ENCODE results near the gene NINJ2. TPM values are rescaled to one million over a fixed set of nuclear protein-coding genes. Genes with fewer than 3 reads are reported as not detected.

Gene NINJ2
- total RNA-seq, 4 donors from 2014 or later = 0.49 to 7.2 (median 2.0) TPM

DNA sequence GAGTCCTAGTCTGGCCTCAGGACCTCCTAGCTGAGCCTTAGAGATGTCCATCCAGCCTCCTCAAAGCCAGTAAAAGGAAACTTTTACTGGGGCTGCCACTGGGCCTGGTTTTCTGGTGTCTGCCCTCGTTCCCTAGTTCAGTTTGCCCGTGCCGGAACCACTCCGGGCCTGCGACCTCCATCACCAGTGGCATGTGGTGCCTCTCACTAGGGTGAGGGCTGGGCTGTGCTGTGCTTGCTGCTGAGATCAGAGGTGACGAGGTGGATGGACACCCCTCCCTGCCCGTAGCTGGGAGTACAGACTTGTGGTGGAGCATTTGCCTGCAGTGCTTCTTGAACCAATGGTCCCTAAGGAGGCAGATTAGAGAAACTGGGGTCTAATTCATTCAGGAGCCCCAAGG lies 127.8 kb downstream of the NINJ2 start:
- WGBS, 2 donors = 90 to 96% methylated on average over 2 to 5 of the region's 7 CpGs

DNA sequence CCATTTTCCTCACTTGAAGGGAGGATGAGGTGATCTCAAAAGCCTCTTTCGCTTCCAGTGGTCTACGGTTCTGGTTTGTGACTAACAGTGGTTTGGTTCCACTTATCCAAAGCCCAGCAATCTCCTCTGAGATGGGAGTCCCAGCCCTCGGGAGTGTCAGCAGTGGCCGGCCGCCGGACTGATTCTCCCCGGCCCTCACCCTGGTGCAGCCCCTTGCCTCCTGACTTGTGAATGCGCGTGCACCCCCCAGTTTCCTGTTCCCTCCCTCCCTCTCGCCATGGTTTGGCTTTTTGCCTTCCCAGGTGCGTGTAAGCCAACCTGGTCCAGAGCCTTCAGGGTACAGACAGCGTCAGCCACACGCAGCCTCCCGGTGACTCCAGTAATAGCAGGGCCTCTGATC lies 129.0 kb downstream of the NINJ2 start:
- Histone ChIP-seq H3K27me3 (no peaks in the 10 kb centered on the region), H3K36me3 (no peaks in the 10 kb centered on the region), H3K4me1 (peaks cover 0 to 11% of the 10 kb centered on the region in 2 donors), H3K9me3 (no peaks in the 10 kb centered on the region), H3K27ac (no peak overlapping the region), H3K4me3 (replicated peaks in 1 of 3) (no peak overlapping the region)
- intact Hi-C loops (cut with DNase I) = no loop called here
- WGBS, 2 donors = 92 to 94% methylated on average over 14 of the region's 14 CpGs
- no peak for DNase-seq
- TF ChIP-seq POLR2A (IDR thresholded peaks at IDR 0.05) = no peak
- TF ChIP-seq, protein P1, sequence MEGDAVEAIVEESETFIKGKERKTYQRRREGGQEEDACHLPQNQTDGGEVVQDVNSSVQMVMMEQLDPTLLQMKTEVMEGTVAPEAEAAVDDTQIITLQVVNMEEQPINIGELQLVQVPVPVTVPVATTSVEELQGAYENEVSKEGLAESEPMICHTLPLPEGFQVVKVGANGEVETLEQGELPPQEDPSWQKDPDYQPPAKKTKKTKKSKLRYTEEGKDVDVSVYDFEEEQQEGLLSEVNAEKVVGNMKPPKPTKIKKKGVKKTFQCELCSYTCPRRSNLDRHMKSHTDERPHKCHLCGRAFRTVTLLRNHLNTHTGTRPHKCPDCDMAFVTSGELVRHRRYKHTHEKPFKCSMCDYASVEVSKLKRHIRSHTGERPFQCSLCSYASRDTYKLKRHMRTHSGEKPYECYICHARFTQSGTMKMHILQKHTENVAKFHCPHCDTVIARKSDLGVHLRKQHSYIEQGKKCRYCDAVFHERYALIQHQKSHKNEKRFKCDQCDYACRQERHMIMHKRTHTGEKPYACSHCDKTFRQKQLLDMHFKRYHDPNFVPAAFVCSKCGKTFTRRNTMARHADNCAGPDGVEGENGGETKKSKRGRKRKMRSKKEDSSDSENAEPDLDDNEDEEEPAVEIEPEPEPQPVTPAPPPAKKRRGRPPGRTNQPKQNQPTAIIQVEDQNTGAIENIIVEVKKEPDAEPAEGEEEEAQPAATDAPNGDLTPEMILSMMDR (IDR thresholded peaks at IDR 0.05) = no peak

More for the DNA sequence above, 127.8 kb downstream of the NINJ2 start:
- no peaks in the 10 kb centered on the region for H3K36me3 ChIP-seq
- DNase-seq = no peak
- no peak overlapping the region for H3K4me3 ChIP-seq (replicated peaks in 1 of 3)
- H3K27me3 ChIP-seq = no peaks in the 10 kb centered on the region
- no peak overlapping the region for H3K27ac ChIP-seq
- no peak for TF ChIP-seq POLR2A (IDR thresholded peaks at IDR 0.05)
- TF ChIP-seq, protein P1 (IDR thresholded peaks at IDR 0.05) = no peak
- H3K9me3 ChIP-seq = no peaks in the 10 kb centered on the region
- intact Hi-C loops (cut with DNase I) = no loop called here
- H3K4me1 ChIP-seq = peaks cover 0 to 11% of the 10 kb centered on the region in 2 donors

DNA sequence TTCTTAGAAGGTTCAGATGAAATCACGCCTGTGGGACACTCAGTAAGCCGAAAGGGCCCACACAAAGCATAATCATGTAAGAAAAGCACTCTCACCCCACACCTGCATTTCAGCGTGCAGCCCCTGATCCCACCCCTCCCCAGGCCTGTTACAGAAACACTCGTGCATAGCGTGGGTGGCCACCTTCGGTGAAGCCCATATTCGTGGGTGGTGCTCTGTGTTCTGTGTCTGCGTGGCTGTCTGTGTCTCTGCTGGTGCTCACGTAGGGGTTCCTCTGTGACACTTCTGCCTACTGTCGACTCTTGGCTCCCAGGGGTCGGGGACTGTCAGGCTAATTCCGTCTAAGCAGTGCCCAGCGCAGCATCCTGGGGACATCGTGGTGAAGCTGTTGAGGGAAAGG lies 129.5 kb downstream of the NINJ2 start:
- no peaks in the 10 kb centered on the region for H3K36me3 ChIP-seq
- no peaks in the 10 kb centered on the region for H3K9me3 ChIP-seq
- 92 to 94% methylated on average over 14 of the region's 14 CpGs for WGBS, 2 donors
- no peaks in the 10 kb centered on the region for H3K27me3 ChIP-seq
- no peak for DNase-seq
- TF ChIP-seq POLR2A (IDR thresholded peaks at IDR 0.05) = no peak
- TF ChIP-seq, protein P1 (IDR thresholded peaks at IDR 0.05) = no peak
- intact Hi-C loops (cut with DNase I) = no loop called here
- H3K4me1 ChIP-seq = peaks cover 0 to 7% of the 10 kb centered on the region in 2 donors
- no peak overlapping the region for H3K27ac ChIP-seq
- H3K4me3 ChIP-seq (replicated peaks in 1 of 3) = no peak overlapping the region

DNA sequence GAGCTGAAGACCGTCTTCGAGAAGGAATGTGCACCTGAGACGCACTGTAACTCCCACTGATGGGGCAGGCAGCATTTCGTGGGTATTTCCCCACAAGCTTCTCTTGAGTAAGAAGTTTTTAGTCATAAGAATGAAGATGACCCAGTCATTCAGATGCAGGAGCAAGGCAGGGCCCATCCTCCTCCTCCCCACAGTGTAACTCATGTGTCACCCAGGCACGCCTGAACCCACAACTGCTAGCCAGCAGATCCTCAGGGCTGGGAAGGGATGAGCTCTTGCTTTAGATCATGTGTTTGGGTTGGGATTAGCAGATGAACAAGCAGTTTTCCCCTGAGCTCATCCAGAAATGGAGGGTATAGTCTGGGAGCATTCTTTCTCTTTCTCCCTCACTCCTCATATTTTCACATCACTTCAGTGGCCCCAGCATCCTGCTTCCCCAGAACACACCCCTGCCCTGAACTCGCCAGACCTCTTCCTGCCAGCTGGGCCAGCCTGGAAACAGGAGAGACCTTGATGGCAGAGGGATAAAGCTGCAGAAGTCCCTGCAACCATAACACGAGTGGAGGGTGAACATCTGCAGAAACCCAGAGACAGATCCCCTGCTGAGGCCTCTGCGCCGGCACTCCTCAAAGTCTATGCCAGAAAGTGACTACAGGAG lies 130.2 kb downstream of the NINJ2 start:
- no peaks in the 10 kb centered on the region for H3K36me3 ChIP-seq
- intact Hi-C loops (cut with DNase I) = no loop called here
- H3K27me3 ChIP-seq = no peaks in the 10 kb centered on the region
- H3K4me3 ChIP-seq (replicated peaks in 1 of 3) = no peak overlapping the region
- H3K4me1 ChIP-seq = no peaks in the 10 kb centered on the region
- WGBS, 2 donors = 87 to 94% methylated on average over 9 of the region's 9 CpGs
- TF ChIP-seq, protein P1 (IDR thresholded peaks at IDR 0.05) = no peak
- TF ChIP-seq POLR2A (IDR thresholded peaks at IDR 0.05) = no peak
- no peak overlapping the region for H3K27ac ChIP-seq
- no peaks in the 10 kb centered on the region for H3K9me3 ChIP-seq
- DNase-seq = no peak

DNA sequence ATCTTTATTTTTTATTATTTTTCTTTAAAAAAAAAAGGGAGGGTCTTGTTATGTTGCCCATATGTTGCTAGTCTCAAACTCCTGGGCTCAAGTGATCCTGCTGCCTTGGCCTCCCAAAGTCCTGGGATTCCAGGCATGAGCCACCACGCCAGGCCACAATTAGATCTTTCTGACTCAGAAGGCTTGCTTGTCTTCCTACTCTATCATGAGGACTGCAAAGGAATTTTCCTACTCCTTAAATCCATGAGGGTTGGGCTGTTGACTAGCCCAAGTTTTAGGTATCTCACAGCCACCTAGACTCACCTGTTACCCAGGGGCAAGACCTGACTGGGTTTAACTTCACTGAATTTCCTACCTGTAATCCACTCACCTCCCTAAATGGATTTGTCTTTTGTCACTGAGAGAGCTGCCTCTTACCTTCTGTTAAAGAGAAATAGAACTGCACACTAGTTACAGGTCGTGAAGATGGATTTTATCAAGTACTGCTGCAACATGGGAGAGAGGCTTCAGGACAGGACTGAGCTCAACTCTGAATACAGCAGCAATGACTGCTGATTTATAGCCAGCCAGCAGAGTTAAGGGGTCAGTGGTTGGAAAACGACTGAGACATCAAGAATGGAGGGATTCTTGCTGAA lies 131.2 kb downstream of the NINJ2 start:
- H3K27me3 ChIP-seq = no peaks in the 10 kb centered on the region
- intact Hi-C loops (cut with DNase I) = no loop called here
- no peaks in the 10 kb centered on the region for H3K9me3 ChIP-seq
- no peak overlapping the region for H3K4me3 ChIP-seq (replicated peaks in 1 of 3)
- no peak for TF ChIP-seq POLR2A (IDR thresholded peaks at IDR 0.05)
- TF ChIP-seq, protein P1 (IDR thresholded peaks at IDR 0.05) = no peak
- no peak overlapping the region for H3K27ac ChIP-seq
- no peaks in the 10 kb centered on the region for H3K4me1 ChIP-seq
- H3K36me3 ChIP-seq = no peaks in the 10 kb centered on the region
- no peak for DNase-seq
- 89 to 91% methylated on average over 3 of the region's 3 CpGs for WGBS, 2 donors
